Neural cell (in vitro differentiated cells): ENCODE measurements around the gene DNAH10.

ENCODE experiments used
- EP300 ChIP-seq: fragments of 450-650 bp; conservative IDR thresholded peaks from 2 replicates; pipeline ENCODE4 v1.6.1; 2014; ENCODE audit warnings: antibody characterized with exemption, mild to moderate bottlenecking, moderate library complexity; ENCODE audit not compliant: poor library complexity, severe bottlenecking
- EZH2 ChIP-seq: fragments of 200-600, 300-800 bp; shearing (Covaris generic), sonication (generic); IDR thresholded peaks from 2 replicates; pipeline ENCODE4 v1.6.1; 2014; ENCODE audit warnings: antibody characterized with exemption, low read length, borderline replicate concordance, mild to moderate bottlenecking; ENCODE audit not compliant: insufficient read depth, poor library complexity, severe bottlenecking
- POLR2AphosphoS5 ChIP-seq: IDR thresholded peaks from 2 replicates; pipeline ENCODE4 v1.6.1; 2012
- RAD21 ChIP-seq: fragments of 450-650 bp; conservative IDR thresholded peaks from 2 replicates; pipeline ENCODE4 v1.6.1; 2014; ENCODE audit warnings: antibody characterized with exemption, mild to moderate bottlenecking, moderate library complexity
- SMC3 ChIP-seq: fragments of 450-650 bp; conservative IDR thresholded peaks from 2 replicates; pipeline ENCODE4 v1.6.1; 2014; ENCODE audit warnings: antibody characterized with exemption, mild to moderate bottlenecking, moderate library complexity; ENCODE audit not compliant: poor library complexity
- TF ChIP-seq, protein P1 (sequence below): fragments of 450-650 bp; IDR thresholded peaks from 2 replicates; pipeline ENCODE4 v1.5.1; 2014; ENCODE audit warnings: antibody characterized with exemption, mild to moderate bottlenecking, moderate library complexity; ENCODE audit not compliant: poor library complexity, severe bottlenecking

DNA sequence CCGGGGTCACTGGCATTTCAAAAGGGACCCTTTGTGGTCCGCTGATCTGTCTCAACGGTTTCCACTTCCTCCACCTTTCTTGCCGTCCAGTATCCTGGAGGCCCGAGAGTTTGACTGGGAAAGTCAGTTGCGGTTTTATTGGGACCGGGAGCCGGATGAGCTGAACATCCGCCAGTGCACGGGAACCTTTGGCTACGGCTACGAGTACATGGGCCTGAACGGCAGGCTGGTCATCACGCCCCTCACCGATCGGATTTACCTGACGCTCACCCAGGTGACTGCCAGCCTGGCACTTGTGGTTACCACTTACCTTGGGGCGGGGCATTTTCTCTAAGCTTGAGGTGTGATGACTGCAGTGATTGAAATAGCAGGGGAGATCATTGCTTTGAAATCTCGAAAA lies 83.8 kb downstream of the DNAH10 start:
- TF ChIP-seq, protein P1, sequence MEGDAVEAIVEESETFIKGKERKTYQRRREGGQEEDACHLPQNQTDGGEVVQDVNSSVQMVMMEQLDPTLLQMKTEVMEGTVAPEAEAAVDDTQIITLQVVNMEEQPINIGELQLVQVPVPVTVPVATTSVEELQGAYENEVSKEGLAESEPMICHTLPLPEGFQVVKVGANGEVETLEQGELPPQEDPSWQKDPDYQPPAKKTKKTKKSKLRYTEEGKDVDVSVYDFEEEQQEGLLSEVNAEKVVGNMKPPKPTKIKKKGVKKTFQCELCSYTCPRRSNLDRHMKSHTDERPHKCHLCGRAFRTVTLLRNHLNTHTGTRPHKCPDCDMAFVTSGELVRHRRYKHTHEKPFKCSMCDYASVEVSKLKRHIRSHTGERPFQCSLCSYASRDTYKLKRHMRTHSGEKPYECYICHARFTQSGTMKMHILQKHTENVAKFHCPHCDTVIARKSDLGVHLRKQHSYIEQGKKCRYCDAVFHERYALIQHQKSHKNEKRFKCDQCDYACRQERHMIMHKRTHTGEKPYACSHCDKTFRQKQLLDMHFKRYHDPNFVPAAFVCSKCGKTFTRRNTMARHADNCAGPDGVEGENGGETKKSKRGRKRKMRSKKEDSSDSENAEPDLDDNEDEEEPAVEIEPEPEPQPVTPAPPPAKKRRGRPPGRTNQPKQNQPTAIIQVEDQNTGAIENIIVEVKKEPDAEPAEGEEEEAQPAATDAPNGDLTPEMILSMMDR = no peak
- no peak for TF ChIP-seq EZH2
- no peak for TF ChIP-seq SMC3
- no peak for TF ChIP-seq RAD21
- no peak for TF ChIP-seq POLR2AphosphoS5
- TF ChIP-seq EP300 = no peak
